HG02981 (cell line): ENCODE measurements around the gene GLO1.
A peak's percentile ranks its signal among the peaks of the same experiment; 100 is the strongest.
"Not testable (repeated sequence)": the region's sequence is repeated elsewhere in the genome, so short reads cannot be mapped to it uniquely, and the experiment has no call there.

Source experiments
- ATAC-seq: cut with Tn5 transposase; IDR thresholded peaks from one replicate; pipeline ENCODE4 v1.9.1; 2021; ENCODE audit warnings: mild to moderate bottlenecking, moderate library complexity; ENCODE audit not compliant: unreplicated experiment

The GLO1 gene

DNA sequence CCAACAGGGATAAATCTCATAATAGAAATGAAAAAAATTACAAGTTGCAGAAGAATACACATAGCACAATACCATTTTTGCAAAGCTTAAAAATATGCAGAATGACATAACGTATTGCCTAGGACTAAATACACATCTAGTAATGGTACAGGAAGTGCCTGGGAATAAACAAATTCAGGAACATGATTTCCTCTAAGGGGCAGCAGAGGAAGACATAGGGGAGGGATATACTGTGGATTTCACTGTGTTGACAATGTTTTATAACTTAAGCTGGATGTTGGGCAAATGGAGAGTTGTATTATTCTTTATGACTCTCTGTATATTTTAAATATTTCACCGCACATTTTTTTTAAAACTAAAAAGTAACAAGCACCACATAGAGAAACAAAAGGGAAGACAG, 5.6 kb upstream of the GLO1 start:
- no peak for ATAC-seq

DNA sequence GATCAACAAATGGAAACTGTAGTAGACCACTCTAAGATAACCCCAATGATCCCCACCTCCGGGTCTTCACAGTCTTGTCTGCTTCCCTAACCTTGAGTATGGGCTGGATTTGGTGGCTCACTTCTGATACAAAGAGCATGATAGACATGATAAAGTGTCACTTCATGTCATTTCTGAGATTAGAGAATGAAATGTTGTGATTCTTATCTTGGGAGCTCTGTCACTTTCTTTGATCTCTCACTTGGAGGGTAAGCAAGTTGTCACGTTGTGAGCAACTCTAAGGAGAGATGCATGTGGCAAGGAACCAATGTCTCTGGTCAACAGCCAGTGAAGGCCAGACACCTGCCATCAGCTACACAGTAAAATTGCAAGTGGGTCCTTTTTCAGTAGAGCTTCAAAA, 3.0 kb upstream of the GLO1 start:
- ATAC-seq: no peak

DNA sequence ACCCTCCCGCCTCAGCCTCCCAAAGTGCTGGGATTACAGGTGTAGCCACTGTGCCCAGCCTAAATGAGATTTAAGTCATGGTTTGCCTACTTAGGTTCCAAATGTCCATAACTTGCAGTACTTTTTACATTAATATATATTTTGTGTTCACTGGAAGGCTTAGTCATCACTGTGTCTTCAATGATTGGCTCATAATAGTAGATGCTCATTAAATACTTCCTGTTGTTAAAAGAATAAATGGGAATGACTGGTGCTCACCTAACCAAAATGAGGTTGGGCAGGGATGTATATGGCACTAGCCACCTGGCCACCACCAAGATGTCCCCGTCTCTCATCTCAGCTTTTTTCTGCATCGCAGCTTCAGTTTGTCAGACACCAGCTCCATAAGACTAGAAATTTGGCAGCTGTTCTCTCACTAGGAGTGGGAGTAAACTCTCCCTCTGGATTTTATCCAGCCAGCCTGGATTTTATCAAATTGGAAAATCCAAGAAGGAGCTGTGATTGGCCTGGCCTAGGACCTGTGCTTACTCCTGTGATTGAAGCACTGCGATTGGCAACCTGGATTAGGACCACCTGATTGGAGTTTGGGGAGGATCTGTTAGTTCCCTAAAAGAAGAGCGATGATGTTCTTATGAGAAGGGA, 1.1 kb upstream of the GLO1 start:
- ATAC-seq: no peak

DNA sequence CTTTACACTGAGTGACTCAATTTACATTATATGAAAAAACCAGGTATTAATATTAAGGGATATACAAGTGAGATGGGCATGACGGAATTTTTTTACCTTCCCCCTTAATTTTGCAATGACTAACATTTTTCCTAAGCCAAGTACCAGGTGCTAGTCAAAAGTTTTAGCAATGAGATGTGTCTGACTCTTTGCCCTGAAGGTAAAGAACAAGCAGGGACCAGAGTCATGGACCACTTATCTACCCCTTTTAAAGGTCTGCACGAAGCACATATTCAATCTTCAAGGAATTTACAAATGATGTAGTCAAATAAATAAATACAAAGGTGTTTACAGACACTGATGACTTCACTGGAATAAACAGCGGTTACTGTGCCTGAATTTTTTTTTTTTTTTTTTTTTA, 1.4 kb downstream of the GLO1 start:
- no peak for ATAC-seq

DNA sequence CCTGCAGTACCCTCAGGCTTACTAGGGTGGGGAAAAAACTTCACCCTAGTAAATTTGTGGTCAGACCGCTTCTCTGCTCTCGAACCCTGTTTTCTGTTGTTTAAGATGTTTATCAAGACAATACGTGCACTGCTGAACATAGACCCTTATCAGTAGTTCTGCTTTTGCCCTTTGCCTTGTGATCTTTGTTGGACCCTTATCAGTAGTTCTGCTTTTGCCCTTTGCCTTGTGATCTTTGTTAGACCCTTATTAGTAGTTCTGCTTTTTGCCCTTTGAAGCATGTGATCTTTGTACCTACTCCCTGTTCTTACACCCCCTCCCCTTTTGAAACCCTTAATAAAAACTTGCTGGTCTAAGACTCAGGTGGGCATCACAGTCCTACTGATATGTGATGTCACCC, 3.2 kb downstream of the GLO1 start:
- not testable (repeated sequence) for ATAC-seq

DNA sequence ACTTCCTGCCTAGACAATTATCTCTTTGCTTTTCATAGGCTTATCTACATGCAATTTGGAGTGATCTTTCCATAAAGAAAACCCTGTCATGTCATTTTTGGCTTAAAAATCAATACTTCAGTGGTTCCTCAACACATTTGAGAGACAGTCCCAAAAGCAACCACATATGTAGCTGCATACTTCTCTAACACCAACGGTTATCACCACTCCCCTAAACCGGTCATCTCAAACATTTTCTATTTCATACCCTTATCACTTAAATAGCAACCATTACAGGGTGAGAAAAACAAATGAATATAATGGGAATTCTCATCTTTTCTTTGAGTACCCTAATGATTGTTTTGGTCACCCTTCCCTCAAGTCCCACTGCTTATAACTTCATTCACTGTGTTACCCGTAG, 5.1 kb downstream of the GLO1 start:
- no peak for ATAC-seq

DNA sequence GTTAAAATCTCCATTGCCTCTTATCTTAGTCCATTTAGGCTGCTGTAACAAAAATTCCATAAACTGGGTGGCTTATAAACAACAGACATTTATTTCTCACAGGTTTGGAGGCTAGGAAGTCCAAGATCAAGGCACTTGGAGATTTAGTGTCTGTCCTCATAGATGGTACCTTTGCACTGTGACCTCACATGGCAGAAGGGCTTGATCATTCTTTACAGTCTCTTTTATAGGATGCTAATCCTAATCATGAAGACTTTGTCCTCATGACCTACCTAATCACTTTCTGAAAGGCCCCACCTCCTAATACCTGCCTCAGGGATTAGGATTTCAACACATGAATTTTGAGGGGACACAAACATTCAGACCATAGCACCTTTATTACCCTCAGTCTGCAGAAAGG, 6.6 kb downstream of the GLO1 start:
- ATAC-seq: no peak

DNA sequence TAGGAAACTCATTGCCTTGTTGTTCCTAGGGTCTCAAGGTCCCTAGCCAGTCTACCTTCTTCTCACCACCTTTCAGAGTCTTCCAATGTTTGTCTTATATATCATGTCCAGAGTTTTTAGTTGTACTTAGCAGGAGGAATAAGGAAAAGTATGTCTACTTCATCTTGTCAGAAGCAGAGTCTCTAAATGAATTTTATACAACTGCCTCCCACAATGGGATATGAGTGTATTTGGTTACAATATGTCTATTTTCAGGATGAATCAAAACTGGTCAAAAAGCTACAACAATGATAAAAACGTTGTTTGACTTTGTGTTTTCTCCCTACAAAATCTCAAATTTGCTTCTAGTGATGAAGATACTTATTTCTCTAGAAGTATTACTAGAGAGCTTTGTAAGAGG, 7.0 kb downstream of the GLO1 start:
- no peak for ATAC-seq

DNA sequence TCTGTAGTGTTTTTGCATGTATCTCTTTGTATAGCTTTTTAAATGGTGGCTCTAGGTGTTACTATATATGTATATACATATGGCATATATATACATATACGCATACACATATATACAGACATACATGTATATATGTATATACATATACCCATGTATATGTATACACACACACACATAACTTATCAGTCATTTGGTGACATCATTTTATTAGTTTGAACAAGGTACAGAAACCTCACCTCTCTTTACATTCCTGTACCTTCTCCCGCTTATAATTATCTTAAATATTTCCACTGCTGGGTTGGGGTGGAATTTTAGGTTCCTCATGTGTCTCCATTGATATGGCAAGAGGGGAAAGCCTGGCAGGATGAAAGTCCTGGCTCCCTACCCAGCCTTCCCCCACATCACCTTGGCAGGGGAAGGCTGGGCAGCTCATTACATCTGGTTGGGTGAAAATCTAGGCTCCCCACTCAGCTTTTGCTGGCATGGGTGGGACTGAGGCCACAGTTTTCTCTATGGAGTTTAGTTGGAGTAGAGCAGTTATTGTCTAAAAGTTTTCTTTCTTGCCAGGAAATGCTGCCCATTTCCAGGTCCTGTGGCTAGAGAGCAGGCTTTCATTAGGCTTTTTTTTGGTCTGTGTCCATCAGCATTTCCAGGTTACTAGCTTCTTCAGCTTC, 7.6 kb downstream of the GLO1 start:
- no peak for ATAC-seq

DNA sequence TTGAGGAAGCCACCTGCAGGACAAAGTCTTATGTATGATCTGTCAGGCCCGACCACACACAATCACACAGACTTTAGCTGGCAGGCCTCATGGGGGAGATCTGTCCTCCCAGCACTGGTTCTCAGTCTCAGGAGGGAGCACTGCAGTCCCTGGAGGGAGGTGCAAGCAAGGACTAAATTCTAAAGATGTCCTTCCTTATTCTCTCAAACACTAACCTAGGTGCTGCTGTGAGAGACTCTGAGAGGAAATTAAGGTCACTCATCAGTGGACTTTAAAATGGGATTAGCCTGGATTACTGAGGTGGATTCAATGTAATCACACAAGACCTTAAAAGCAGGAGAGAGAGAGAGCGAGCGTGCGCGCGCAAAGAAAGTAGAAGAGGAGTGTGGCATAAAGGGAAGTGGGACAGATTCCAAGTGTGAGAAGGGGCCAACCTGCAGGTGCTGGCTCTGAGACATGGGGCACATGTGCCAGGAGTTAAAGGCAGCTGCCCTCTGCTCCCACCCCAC, 14.3 kb downstream of the GLO1 start:
- ATAC-seq: peak; percentile 76

DNA sequence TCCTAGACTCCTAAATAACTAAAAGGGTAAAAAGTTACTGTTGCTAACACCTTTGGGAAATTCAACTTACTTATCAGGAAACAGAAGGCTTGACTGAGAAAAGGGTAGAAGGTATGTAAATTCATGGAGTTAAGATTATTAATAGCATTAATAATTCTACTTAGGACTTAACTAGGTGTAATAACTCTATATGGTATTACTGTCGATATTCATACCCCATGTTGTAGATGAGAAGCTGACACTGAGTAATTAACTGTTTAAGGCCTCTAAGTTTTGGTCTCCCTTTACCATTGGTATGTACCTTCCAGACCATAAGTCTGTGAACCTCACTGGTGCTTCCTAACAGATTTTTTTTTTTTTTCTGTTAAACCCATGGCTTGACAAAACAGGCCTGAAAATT, 15.4 kb downstream of the GLO1 start:
- no peak for ATAC-seq

DNA sequence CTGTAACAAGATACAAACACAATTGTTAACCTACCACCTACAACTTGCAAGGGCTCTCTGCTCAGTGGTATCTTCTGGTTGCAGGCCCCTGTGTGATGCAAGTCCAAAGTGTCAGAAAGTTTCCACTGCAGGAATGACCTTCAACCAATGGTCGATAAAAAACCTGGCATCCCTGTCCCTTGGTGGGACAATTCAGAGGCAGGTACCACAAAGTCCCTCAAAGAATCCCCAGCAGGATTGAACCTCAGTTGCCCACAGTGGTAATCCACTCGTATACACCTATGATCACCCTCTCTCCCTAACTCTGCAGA, 15.9 kb downstream of the GLO1 start:
- ATAC-seq: no peak

DNA sequence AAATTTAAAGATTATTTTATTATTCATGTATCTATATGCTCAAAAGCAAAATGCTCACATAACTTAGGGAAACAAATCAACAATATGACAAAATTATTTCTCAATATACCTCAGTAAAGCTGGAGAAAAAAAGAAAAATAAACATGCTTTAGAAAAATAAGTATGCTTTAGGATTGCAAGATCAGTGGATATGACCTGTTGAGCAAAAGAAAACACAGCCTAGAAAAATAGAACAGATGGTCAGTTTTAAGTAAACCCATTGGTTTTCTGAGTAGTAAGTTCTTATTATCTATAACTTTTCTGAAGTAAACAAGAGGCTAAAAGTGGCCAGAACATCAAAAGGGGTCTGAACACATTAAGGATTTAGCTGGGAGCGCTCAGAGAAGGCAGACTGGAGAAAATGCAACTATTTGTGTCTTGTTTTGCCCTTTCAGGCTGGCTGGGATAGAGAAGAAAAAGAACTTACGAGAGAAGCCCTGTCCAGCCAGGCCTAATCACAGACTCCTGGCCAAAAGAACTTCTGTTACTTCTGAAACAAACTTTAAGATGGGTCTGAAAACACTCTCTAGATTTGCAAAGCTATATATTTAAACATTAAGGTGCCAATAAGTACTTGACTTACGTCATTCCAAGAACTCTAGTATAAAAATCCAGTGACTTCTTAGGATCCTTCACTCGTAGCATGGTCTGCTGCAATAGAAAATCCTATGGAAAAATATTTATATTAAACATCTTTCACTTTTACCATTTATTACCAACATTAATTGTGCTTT, 16.5 kb downstream of the GLO1 start:
- ATAC-seq: no peak

DNA sequence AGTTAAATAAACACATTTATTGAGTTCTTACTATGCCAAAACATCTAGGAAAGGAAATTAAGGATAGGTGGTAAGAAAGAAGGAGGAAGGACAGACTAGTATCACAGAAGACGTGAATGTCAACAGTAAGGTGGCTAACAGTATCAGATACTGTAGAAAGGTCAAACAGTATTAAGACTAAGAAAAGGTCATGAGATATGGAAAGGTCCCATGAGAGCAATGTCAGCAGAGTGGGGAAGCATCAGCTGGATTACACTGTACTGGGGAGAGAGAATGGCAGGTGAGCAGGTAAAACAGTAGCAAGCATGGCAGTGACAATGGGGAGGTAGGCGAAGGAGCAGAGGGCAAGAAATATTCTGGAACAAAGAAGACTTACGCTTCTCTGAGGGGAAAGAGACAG, 18.0 kb downstream of the GLO1 start:
- no peak for ATAC-seq

DNA sequence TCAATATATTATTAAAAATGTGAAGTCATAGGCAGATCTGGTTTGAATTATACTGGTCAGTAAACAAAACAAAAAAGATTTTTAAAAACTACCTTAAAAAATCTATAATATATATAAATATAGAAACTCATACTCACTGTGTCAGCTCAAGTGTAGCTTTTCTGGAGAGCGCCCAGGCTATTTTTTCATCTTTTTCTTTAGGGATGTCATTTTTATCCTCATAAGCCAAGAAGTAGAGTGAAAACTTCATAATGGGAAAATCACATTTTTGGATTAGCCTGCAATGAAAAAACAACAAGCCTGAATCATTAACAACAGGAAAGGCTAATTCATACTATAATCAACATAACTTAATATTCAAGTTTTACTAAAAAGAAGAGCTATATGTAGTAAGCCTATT, 18.7 kb downstream of the GLO1 start:
- ATAC-seq: no peak

DNA sequence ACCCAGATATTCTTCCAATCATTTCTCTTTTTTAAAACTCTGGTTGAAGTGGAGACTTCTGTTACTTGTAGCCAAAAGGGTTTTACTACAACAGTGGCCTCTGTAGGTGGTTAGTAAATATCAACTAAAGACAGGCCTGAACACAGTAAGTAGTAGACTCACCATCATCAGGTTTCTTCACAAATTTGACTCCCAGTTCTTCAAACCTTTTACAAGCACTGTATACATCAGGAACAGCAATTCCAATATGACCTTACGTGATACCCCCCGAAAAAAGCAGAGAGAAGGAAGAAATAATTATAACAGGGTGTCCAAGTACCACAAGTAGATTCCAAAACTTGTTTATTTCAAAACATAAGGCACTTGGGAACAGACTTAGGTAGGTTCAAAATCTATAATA, 21.1 kb downstream of the GLO1 start:
- ATAC-seq: no peak

DNA sequence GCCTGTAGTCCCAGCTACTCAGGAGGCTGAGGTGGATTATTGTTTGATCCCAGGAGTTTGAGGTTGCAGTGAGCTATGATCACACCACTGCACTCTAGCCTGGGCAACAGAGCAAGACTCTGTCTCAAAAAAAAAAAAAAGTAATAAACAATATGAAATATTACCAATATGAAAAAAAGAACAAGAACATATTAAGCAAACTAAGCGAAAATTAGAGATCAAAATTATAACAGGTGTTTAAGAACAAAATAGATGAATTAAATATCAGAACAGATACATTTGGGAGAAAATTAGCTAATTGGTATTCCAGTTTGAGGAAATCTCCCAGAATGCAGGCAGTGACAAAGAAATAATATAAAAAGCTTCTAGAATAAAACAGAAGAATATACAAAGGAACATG, 23.3 kb downstream of the GLO1 start:
- no peak for ATAC-seq

DNA sequence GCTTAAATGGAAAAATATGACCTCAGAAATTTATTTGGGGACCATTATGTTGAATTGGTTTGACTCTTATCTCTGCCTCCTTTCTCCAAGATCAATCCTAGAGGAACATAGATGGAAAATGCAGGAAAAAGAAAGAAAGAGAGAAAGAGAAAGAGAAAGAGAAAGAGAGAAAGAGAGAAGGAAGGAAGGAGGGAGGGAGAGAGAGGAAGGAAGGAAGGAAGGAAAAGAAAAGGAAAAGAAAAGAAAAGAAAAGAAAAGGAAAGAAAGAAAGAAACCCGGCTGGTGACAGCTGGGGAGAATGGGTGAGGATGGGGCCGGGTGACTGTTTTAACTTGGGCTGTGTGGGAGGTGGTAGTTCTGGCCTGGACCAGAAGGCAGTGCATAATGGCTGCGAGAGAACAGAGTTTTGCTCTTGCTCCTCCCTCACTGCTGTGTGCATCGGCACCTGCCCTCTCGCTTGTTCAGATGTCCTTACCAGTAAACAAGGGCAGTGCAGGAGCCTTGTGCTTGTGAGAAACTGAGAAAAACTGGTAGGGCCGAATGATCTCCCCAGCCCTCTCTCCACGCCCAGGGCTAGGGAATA, 24.7 kb downstream of the GLO1 start:
- ATAC-seq: no peak

DNA sequence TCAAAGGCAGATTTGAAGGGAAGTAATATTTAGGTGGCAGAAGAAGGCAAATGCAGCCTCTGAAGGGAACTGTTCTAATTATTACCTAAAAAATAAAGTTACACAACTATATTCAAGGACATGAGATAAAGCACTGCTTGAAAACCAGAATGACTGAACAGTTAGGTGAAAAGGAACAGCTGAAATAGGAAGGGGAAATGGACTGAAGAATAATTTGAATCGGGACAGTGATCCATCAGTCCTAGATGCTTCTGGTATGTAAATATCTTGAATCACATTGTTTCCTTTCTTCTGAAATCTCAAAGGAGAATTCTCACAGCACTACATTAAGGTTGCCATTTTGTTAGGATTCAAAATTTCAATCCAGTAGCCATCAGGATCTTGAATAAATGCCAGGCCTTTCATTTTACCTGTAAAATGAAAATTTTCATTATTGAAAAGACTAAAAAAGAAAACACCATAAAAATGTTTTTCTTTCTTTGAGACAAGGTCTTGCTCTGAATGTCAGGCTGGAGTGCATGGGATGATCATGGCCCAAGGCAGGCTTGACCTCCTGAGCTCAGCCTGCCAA, 25.9 kb downstream of the GLO1 start:
- ATAC-seq: no peak

DNA sequence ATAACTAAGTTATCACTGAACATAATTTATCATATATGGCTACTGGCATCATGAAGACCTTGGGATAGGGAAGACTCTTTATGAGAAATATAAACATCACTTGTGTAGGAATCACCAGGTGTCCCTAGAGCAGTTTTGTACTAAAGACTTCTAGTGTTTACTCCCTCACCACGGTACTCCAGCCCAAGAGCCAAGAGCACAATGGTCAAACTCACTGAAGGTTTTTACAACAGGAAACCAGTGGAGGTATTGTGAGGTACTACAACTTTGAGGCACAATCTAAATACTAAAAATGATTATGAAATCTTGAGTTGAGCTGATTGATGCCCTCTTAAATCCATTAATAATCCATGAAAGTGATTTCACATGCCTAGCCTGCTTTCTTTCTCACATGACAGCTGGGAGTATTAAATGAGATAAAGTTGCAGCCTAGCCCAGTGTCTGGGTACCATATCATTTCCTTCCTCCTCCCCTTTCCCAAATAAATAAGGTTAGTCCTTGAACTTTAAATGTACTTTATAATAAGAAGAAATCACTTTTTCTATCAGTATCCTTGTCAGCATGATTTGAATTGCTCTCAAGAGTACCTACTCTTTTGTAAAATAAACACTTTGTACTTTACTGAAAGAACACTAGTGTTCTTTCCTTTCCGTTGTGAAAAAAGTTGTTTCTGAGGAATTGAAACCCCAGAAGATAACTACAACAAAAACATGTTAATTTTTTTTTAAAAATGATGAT, 26.5 kb downstream of the GLO1 start:
- no peak for ATAC-seq
